ENCODE data around the gene PHLDB1.
"Not testable (repeated sequence)": the region's sequence is repeated elsewhere in the genome, so short reads cannot be mapped to it uniquely, and the experiment has no call there.

Gene PHLDB1

GRCh38 chr11:118679483-118679882 is 72.1 kb downstream of the PHLDB1 start, which contains the start of gene TREH:
TREH (minus strand) TSS chr11:118679650; CDS start chr11:118679627, 23 bp downstream.
- no peak for DNase-seq (ENCODE audit: low read depth)
- TF ChIP-seq CTCF (IDR thresholded peaks at IDR 0.05; ENCODE audit: low read length, missing control alignments) = no peak

GRCh38 chr11:118682372-118682771 is 75.0 kb downstream of the PHLDB1 start:
- no peak overlapping the region for H3K4me3 ChIP-seq (replicated peaks; ENCODE audit: low read depth, low read length)
- no peak for DNase-seq (ENCODE audit: low read depth)
- no peak for TF ChIP-seq CTCF (IDR thresholded peaks at IDR 0.05; ENCODE audit: low read length, missing control alignments)

More at GRCh38 chr11:118679483-118679882, 72.1 kb downstream of the PHLDB1 start, which contains the start of gene TREH:
- no peak within 1 kb of the TSS for H3K4me3 ChIP-seq (replicated peaks; ENCODE audit: low read depth, low read length)

GRCh38 chr11:118682939-118683338 is 75.5 kb downstream of the PHLDB1 start:
- DNase-seq (ENCODE audit: low read depth); H3K4me3 ChIP-seq (replicated peaks; ENCODE audit: low read depth, low read length): not testable (repeated sequence)

GRCh38 chr11:118684187-118684586 is 76.8 kb downstream of the PHLDB1 start:
- no peak overlapping the region for H3K4me3 ChIP-seq (replicated peaks; ENCODE audit: low read depth, low read length)
- no peak for DNase-seq (ENCODE audit: low read depth)
- TF ChIP-seq CTCF (IDR thresholded peaks at IDR 0.05; ENCODE audit: low read length, missing control alignments) = no peak

GRCh38 chr11:118687906-118688305 is 80.5 kb downstream of the PHLDB1 start:
- TF ChIP-seq CTCF (IDR thresholded peaks at IDR 0.05; ENCODE audit: low read length, missing control alignments) = no peak
- no peak for DNase-seq (ENCODE audit: low read depth)
- no peak overlapping the region for H3K4me3 ChIP-seq (replicated peaks; ENCODE audit: low read depth, low read length)

- not testable (repeated sequence) for H3K4me3 ChIP-seq (replicated peaks; ENCODE audit: low read depth, low read length); DNase-seq (ENCODE audit: low read depth)
Observed at GRCh38 chr11:118688339-118688738, 80.9 kb downstream of the PHLDB1 start.

GRCh38 chr11:118688851-118689502 is 81.6 kb downstream of the PHLDB1 start:
- no peak for DNase-seq (ENCODE audit: low read depth)
- H3K4me3 ChIP-seq (replicated peaks; ENCODE audit: low read depth, low read length) = no peak overlapping the region
- no peak for TF ChIP-seq CTCF (IDR thresholded peaks at IDR 0.05; ENCODE audit: low read length, missing control alignments)

GRCh38 chr11:118689503-118689851 is 82.1 kb downstream of the PHLDB1 start:
- no peak for TF ChIP-seq CTCF (IDR thresholded peaks at IDR 0.05; ENCODE audit: low read length, missing control alignments)
- H3K4me3 ChIP-seq (replicated peaks; ENCODE audit: low read depth, low read length) = no peak overlapping the region
- DNase-seq (ENCODE audit: low read depth) = no peak
